Caco-2 (cell line): ENCODE results near the gene ERC1. TPM values are rescaled to one million over a fixed set of nuclear protein-coding genes. Genes with fewer than 3 reads are reported as not detected.
"Not testable (repeated sequence)": the region's sequence is repeated elsewhere in the genome, so short reads cannot be mapped to it uniquely, and the experiment has no call there.

Experiments used
- BruUV-seq: library from RNA; stranded (reverse); fragments of 400-500 nt; replicated peaks from 2 replicates; lab custom pipeline; 2021; lab: Mats Ljungman, UMichigan
- CTCF ChIA-PET: fragments of 300-600 bp; sonication (Branson Sonifier 250); formaldehyde crosslinking; loops from one replicate; lab custom pipeline; 2022; ENCODE audit warnings: antibody characterized with exemption; lab: Charles Lee
- POLR2A ChIA-PET: fragments of 300-600 bp; sonication (Branson Sonifier 250); formaldehyde crosslinking; loops from one replicate; lab custom pipeline; 2022; ENCODE audit warnings: antibody characterized with exemption; lab: Charles Lee
- DNase-seq, 2 experiments: peaks; one replicate each; pipeline versions ENCODE4 v3.0.0 to v3.0.0-alpha.2; 2020 to 2022
- H3K27me3 ChIP-seq: replicated peaks from 2 replicates; pipeline ENCODE4 v1.6.0; 2011; ENCODE audit warnings: low read length; ENCODE audit not compliant: control insufficient read depth, insufficient read depth
- H3K36me3 ChIP-seq: 2 replicates; pipeline ENCODE4 v1.5.1; 2011; ENCODE audit warnings: low read length; ENCODE audit not compliant: control insufficient read depth, insufficient read depth
- H3K4me1 ChIP-seq: fragments of 250-450 bp; sonication (Bioruptor Pico); 2 replicates; pipeline ENCODE4 v1.5.1; 2020; ENCODE audit warnings: mild to moderate bottlenecking
- H3K4me3 ChIP-seq: 2 replicates; pipeline ENCODE4 v1.5.1; 2011; ENCODE audit warnings: low read depth, mild to moderate bottlenecking, control low read depth, low read length
- H3K9me3 ChIP-seq: fragments of 250-450 bp; sonication (Bioruptor Pico); 2 replicates; pipeline ENCODE4 v1.5.1; 2020; ENCODE audit warnings: mild to moderate bottlenecking, moderate library complexity
- H3K27ac Mint-ChIP-seq: one replicate; pipeline ENCODE4 v1.8.0; 2022; ENCODE audit warnings: mixed read lengths; ENCODE audit not compliant: unreplicated experiment
- H3K27me3 Mint-ChIP-seq: one replicate; pipeline ENCODE4 v1.8.0; 2022; ENCODE audit warnings: mixed read lengths; ENCODE audit not compliant: insufficient read depth, unreplicated experiment
- H3K36me3 Mint-ChIP-seq: one replicate; pipeline ENCODE4 v1.8.0; 2022; ENCODE audit warnings: mild to moderate bottlenecking, mixed read lengths; ENCODE audit not compliant: insufficient read depth, unreplicated experiment
- H3K4me1 Mint-ChIP-seq: one replicate; pipeline ENCODE4 v1.8.0; 2022; ENCODE audit warnings: low read depth, mixed read lengths; ENCODE audit not compliant: unreplicated experiment
- H3K4me3 Mint-ChIP-seq: one replicate; pipeline ENCODE4 v1.8.0; 2022; ENCODE audit warnings: mild to moderate bottlenecking, moderate library complexity, mixed read lengths; ENCODE audit not compliant: unreplicated experiment
- H3K9me3 Mint-ChIP-seq: one replicate; pipeline ENCODE4 v1.8.0; 2022; ENCODE audit warnings: mixed read lengths; ENCODE audit not compliant: unreplicated experiment
- intact Hi-C: fragments of 100-400 bp; cut with micrococcal nuclease; formaldehyde crosslinking; loops from one replicate; pipeline ENCODE4 v1.10.0; 2022; ENCODE audit not compliant: unreplicated experiment
- total RNA-seq: library from RNA; stranded (reverse); gene quantifications from 2 replicates; pipeline ENCODE4 v1.2.3, GENCODE V29; 2022
- TF ChIP-seq, protein P1 (sequence below), 2 experiments: fragments of 200-600 bp in 1 of 2; IDR thresholded peaks; 1 replicate in 1 of 2; 2 replicates in 1 of 2; pipeline versions ENCODE4 v1.5.1 to v1.8.0; 2011 to 2022; ENCODE audit warnings: antibody characterized with exemption in 1 of 2, control low read depth in 1 of 2, inconsistent platforms in 1 of 2, low read depth in 1 of 2, low read length in 1 of 2, mild to moderate bottlenecking in 1 of 2, moderate library complexity in 1 of 2; ENCODE audit not compliant: insufficient read depth in 1 of 2, severe bottlenecking in 1 of 2, unreplicated experiment in 1 of 2

ERC1 gene
- total RNA-seq, 1 experiment from 2014 or later = 88.4 TPM

- no peaks in the 10 kb centered on the region for H3K9me3 Mint-ChIP-seq
- ChIA-PET POLR2A (no interaction called here), CTCF (no interaction called here)
- H3K4me1 ChIP-seq = peaks cover 6% of the 10 kb centered on the region
- peaks cover 9% of the 10 kb centered on the region for H3K4me1 Mint-ChIP-seq
- H3K9me3 ChIP-seq = no peaks in the 10 kb centered on the region
- no peaks in the 10 kb centered on the region for H3K27me3 Mint-ChIP-seq
- no peak overlapping the region for H3K4me3 ChIP-seq
- no peaks in the 10 kb centered on the region for H3K36me3 ChIP-seq
- DNase-seq = no peak
- H3K36me3 Mint-ChIP-seq = peaks cover 12% of the 10 kb centered on the region
- BruUV-seq = no TSS peak
- intact Hi-C loops = no loop called here
- TF ChIP-seq, protein P1, sequence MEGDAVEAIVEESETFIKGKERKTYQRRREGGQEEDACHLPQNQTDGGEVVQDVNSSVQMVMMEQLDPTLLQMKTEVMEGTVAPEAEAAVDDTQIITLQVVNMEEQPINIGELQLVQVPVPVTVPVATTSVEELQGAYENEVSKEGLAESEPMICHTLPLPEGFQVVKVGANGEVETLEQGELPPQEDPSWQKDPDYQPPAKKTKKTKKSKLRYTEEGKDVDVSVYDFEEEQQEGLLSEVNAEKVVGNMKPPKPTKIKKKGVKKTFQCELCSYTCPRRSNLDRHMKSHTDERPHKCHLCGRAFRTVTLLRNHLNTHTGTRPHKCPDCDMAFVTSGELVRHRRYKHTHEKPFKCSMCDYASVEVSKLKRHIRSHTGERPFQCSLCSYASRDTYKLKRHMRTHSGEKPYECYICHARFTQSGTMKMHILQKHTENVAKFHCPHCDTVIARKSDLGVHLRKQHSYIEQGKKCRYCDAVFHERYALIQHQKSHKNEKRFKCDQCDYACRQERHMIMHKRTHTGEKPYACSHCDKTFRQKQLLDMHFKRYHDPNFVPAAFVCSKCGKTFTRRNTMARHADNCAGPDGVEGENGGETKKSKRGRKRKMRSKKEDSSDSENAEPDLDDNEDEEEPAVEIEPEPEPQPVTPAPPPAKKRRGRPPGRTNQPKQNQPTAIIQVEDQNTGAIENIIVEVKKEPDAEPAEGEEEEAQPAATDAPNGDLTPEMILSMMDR (IDR thresholded peaks at IDR 0.05; ENCODE audit: insufficient read depth in 1 of 2, low read depth in 1 of 2, low read length in 1 of 2, severe bottlenecking in 1 of 2, unreplicated experiment in 1 of 2) = no peak
- no peaks in the 10 kb centered on the region for H3K27me3 ChIP-seq
- no peak overlapping the region for H3K4me3 Mint-ChIP-seq
- no peak overlapping the region for H3K27ac Mint-ChIP-seq
Measured at GRCh38 chr12:1351926-1352325, 360.9 kb downstream of the ERC1 start.

DNA sequence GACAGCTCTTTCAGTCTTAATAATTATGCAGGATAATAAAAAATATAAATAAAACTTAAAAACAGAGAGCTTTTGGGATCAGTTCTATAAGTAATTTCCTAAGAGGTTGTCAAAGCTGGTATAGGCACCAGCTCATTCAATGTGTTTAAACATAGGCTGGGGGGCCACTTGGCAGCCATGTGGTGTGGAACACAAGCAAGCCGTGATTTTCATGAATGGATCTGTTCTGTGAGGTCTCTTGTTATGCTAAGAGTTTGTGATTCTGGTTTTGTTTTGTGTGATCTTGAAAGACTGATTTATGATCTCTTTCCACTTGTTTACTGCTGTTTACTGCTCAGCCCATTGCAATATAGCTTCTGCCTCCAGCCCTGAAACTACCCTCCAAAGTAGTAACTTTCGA lies 362.4 kb downstream of the ERC1 start:
- BruUV-seq = no TSS peak

GRCh38 chr12:1355396-1355795 lies 364.4 kb downstream of the ERC1 start:
- H3K36me3 Mint-ChIP-seq = peaks cover 4% of the 10 kb centered on the region
- intact Hi-C loops = no loop called here
- peaks cover 15% of the 10 kb centered on the region for H3K4me1 Mint-ChIP-seq
- H3K27me3 Mint-ChIP-seq = no peaks in the 10 kb centered on the region
- no peak for DNase-seq
- H3K4me3 Mint-ChIP-seq = no peak overlapping the region
- no peak overlapping the region for H3K4me3 ChIP-seq
- no peaks in the 10 kb centered on the region for H3K36me3 ChIP-seq
- no peaks in the 10 kb centered on the region for H3K9me3 Mint-ChIP-seq
- H3K4me1 ChIP-seq = peaks cover 11% of the 10 kb centered on the region
- H3K27me3 ChIP-seq = no peaks in the 10 kb centered on the region
- no TSS peak for BruUV-seq
- POLR2A ChIA-PET = interaction anchor here (0.5 kb wide), 1 partner anchor 248 kb away, joined by 3 read pairs; no protein-coding TSS in a partner anchor
- TF ChIP-seq, protein P1 (IDR thresholded peaks at IDR 0.05; ENCODE audit: insufficient read depth in 1 of 2, low read depth in 1 of 2, low read length in 1 of 2, severe bottlenecking in 1 of 2, unreplicated experiment in 1 of 2) = no peak
- CTCF ChIA-PET = no interaction called here
- H3K27ac Mint-ChIP-seq = no peak overlapping the region
- H3K9me3 ChIP-seq = no peaks in the 10 kb centered on the region

More for the DNA sequence above, 362.4 kb downstream of the ERC1 start:
- Mint-ChIP-seq H3K27me3 (no peaks in the 10 kb centered on the region), H3K36me3 (peaks cover 12% of the 10 kb centered on the region), H3K4me1 (peaks cover 15% of the 10 kb centered on the region), H3K27ac (no peak overlapping the region), H3K4me3 (no peak overlapping the region), H3K9me3 (no peaks in the 10 kb centered on the region)
- intact Hi-C loops = no loop called here
- ChIA-PET POLR2A (no interaction called here), CTCF (no interaction called here)
- TF ChIP-seq, protein P1 (IDR thresholded peaks at IDR 0.05; ENCODE audit: insufficient read depth in 1 of 2, low read depth in 1 of 2, low read length in 1 of 2, severe bottlenecking in 1 of 2, unreplicated experiment in 1 of 2) = no peak
- H3K9me3 ChIP-seq = no peaks in the 10 kb centered on the region
- H3K27me3 ChIP-seq = no peaks in the 10 kb centered on the region
- H3K4me1 ChIP-seq = peaks cover 11% of the 10 kb centered on the region
- H3K36me3 ChIP-seq = no peaks in the 10 kb centered on the region
- no peak for DNase-seq
- H3K4me3 ChIP-seq = no peak overlapping the region

- CTCF ChIA-PET, BruUV-seq, DNase-seq, H3K4me3 ChIP-seq, intact Hi-C loops, H3K36me3 Mint-ChIP-seq, H3K9me3 ChIP-seq, H3K4me3 Mint-ChIP-seq, H3K27me3 Mint-ChIP-seq, H3K36me3 ChIP-seq, H3K27me3 ChIP-seq, H3K9me3 Mint-ChIP-seq, H3K27ac Mint-ChIP-seq: not testable (repeated sequence)
- peaks cover 10% of the 10 kb centered on the region for H3K4me1 Mint-ChIP-seq
- H3K4me1 ChIP-seq = peaks cover 11% of the 10 kb centered on the region
- POLR2A ChIA-PET = interaction anchor here (0.5 kb wide), 1 partner anchor 247 kb away, joined by 3 read pairs; no protein-coding TSS in a partner anchor
Measured at GRCh38 chr12:1355871-1356270, 364.8 kb downstream of the ERC1 start.
